ENCODE results near the gene CBR3.

The CBR3 gene

GRCh38 chr21:36156815-36157670 is 22.2 kb downstream of the CBR3 start, which contains the start of gene DOP1B:
Gene DOP1B (plus strand): TSS chr21:36156824. CDS start chr21:36164734, 7,910 bp downstream.
- Histone ChIP-seq H3K4me3 (peak within 1 kb of the TSS; percentile 94 to 97), H3K27me3 (no peaks in the 10 kb centered on the region), H3K36me3 (no peaks in the 10 kb centered on the region), H3K27ac (peak within 1 kb of the TSS; percentile 77 to 85), H3K4me1 (peaks cover 0 to 18% (median 11%) of the 10 kb centered on the region in 4 donors), H3K9me3 (no peaks in the 10 kb centered on the region)
- peak in 1 of 2 donors; percentile 67 for DNase-seq
- intact Hi-C loops (cut with DNase I; ENCODE audit: low total_unique reads): loop anchor here (1.0 kb wide), 1 partner anchor 163 kb away; the partner anchor contains the start of gene MORC3
- TF ChIP-seq, protein P1, sequence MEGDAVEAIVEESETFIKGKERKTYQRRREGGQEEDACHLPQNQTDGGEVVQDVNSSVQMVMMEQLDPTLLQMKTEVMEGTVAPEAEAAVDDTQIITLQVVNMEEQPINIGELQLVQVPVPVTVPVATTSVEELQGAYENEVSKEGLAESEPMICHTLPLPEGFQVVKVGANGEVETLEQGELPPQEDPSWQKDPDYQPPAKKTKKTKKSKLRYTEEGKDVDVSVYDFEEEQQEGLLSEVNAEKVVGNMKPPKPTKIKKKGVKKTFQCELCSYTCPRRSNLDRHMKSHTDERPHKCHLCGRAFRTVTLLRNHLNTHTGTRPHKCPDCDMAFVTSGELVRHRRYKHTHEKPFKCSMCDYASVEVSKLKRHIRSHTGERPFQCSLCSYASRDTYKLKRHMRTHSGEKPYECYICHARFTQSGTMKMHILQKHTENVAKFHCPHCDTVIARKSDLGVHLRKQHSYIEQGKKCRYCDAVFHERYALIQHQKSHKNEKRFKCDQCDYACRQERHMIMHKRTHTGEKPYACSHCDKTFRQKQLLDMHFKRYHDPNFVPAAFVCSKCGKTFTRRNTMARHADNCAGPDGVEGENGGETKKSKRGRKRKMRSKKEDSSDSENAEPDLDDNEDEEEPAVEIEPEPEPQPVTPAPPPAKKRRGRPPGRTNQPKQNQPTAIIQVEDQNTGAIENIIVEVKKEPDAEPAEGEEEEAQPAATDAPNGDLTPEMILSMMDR (IDR thresholded peaks at IDR 0.05): no peak

DNA sequence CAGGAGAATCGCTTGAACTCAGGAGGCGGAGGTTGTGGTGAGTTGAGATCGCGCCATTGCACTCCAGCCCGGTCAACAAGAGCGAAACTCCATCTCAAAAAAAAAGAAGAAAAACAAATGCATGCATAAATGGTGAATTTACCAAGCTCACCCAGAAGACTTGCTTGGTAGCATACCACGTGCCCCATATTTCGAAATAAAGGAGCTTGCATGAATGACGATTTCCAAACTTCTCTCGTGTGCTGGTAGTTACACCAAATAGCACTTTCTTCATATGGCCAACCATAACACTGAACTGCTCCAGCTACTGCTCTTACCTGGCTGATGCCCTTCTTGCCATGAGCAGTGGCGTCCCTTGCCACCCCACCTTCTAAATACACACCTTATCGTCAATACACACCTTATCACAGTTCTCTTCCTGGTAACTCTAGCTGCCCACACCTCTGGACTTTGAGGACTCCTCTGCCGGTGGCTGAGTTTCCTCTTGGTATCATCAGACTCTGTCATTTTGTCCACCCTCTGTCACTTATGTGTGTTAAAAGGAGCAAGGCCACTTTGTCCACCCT is 24.6 kb downstream of the CBR3 start:
- TF ChIP-seq, protein P1 (IDR thresholded peaks at IDR 0.05): no peak
- H3K4me1 ChIP-seq: peaks cover 0 to 18% (median 12%) of the 10 kb centered on the region in 4 donors
- H3K9me3 ChIP-seq: no peaks in the 10 kb centered on the region
- H3K27ac ChIP-seq: no peak overlapping the region
- H3K4me3 ChIP-seq: no peak overlapping the region
- DNase-seq: no peak
- H3K36me3 ChIP-seq: no peaks in the 10 kb centered on the region
- intact Hi-C loops (cut with DNase I; ENCODE audit: low total_unique reads): no loop called here
- H3K27me3 ChIP-seq: no peaks in the 10 kb centered on the region

DNA sequence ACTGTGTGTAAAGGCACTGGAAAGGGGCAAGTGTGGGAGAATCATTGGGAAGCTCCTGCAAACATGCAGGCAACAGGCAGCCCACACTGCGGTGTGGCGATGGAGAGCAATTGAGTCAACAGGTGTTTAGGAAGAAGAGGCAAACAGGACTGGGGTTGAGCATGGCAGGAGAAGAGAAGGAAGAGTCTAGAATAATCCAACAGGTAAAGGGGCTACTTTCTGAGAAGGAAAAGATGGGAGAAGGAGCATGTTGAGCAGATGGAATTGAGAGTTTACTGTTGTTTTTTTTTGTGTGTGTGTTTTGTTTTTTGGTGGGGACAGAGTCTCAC is 25.9 kb downstream of the CBR3 start:
- Histone ChIP-seq H3K4me3 (no peak overlapping the region), H3K4me1 (peaks cover 0 to 11% (median 6%) of the 10 kb centered on the region in 4 donors), H3K27ac (no peak overlapping the region), H3K27me3 (no peaks in the 10 kb centered on the region), H3K36me3 (peaks cover 0 to 5% (median 0%) of the 10 kb centered on the region in 3 donors), H3K9me3 (no peaks in the 10 kb centered on the region)
- TF ChIP-seq, protein P1 (IDR thresholded peaks at IDR 0.05): no peak
- intact Hi-C loops (cut with DNase I; ENCODE audit: low total_unique reads): no loop called here
- DNase-seq: no peak

DNA sequence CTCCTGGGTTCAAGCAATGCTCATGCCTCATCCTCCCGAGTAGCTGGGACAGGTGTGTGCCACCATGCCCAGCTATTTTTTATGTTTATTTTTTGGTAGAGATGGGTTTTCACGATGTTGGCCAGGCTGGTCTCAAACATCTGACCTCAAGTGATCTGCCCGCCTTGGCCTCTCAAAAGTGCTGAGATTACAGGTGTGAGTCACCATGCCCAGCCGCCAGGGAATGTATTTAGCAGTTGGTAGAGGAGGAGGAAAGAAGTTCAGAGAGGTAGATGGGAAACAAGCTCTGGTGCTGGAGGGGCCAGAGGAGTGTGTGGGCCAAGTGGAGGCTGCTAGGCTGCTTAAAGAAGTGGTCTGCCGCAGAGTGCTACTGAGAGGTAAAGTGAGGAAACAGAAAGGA is 27.8 kb downstream of the CBR3 start:
- intact Hi-C loops (cut with DNase I; ENCODE audit: low total_unique reads): no loop called here
- TF ChIP-seq, protein P1 (IDR thresholded peaks at IDR 0.05): no peak
- no peak for DNase-seq
- Histone ChIP-seq H3K4me3 (no peak overlapping the region), H3K9me3 (no peaks in the 10 kb centered on the region), H3K36me3 (peaks cover 0 to 21% (median 12%) of the 10 kb centered on the region in 3 donors), H3K27me3 (no peaks in the 10 kb centered on the region), H3K4me1 (peaks cover 0 to 4% (median 2%) of the 10 kb centered on the region in 4 donors), H3K27ac (no peak overlapping the region)

- H3K9me3 ChIP-seq: no peaks in the 10 kb centered on the region
- intact Hi-C loops (cut with DNase I; ENCODE audit: low total_unique reads): no loop called here
- no peak overlapping the region for H3K27ac ChIP-seq
- H3K27me3 ChIP-seq: no peaks in the 10 kb centered on the region
- no peak overlapping the region for H3K4me3 ChIP-seq
- peaks cover 0 to 3% (median 0%) of the 10 kb centered on the region in 4 donors for H3K4me1 ChIP-seq
- peaks cover 0 to 33% (median 12%) of the 10 kb centered on the region in 3 donors for H3K36me3 ChIP-seq
- TF ChIP-seq, protein P1 (IDR thresholded peaks at IDR 0.05): no peak
- DNase-seq: no peak
These were observed 29.2 kb downstream of the CBR3 start for GRCh38 chr21:36163750-36164741.

Measured in tibial artery (tissue), 4 donors.